Mucosa of gallbladder (tissue), 1 donor: ENCODE measurements around the gene LGALS3BP. TPM values are rescaled to one million over a fixed set of nuclear protein-coding genes. Genes with fewer than 3 reads are reported as not detected.
A peak's percentile ranks its signal among the peaks of the same experiment; 100 is the strongest.
"Not testable (repeated sequence)": the region's sequence is repeated elsewhere in the genome, so short reads cannot be mapped to it uniquely, and the experiment has no call there.

ENCODE experiments used
- DNase-seq: peaks from one replicate; pipeline ENCODE4 v3.0.0-alpha.2; 2020; ENCODE audit warnings: low spot score
- total RNA-seq: library from RNA; stranded (reverse); gene quantifications from one replicate; pipeline ENCODE4 v1.2.1, GENCODE V29; 2021
- donor health status: DM: no; HTN: no; CAD: no.

Gene LGALS3BP
- 761 TPM for total RNA-seq

GRCh38 chr17:78979780-78980623, at the start of gene LGALS3BP:
Gene LGALS3BP (minus strand): TSS chr17:78979923. CDS start chr17:78977191, 2,732 bp downstream.
- DNase-seq = peak; percentile 69

DNA sequence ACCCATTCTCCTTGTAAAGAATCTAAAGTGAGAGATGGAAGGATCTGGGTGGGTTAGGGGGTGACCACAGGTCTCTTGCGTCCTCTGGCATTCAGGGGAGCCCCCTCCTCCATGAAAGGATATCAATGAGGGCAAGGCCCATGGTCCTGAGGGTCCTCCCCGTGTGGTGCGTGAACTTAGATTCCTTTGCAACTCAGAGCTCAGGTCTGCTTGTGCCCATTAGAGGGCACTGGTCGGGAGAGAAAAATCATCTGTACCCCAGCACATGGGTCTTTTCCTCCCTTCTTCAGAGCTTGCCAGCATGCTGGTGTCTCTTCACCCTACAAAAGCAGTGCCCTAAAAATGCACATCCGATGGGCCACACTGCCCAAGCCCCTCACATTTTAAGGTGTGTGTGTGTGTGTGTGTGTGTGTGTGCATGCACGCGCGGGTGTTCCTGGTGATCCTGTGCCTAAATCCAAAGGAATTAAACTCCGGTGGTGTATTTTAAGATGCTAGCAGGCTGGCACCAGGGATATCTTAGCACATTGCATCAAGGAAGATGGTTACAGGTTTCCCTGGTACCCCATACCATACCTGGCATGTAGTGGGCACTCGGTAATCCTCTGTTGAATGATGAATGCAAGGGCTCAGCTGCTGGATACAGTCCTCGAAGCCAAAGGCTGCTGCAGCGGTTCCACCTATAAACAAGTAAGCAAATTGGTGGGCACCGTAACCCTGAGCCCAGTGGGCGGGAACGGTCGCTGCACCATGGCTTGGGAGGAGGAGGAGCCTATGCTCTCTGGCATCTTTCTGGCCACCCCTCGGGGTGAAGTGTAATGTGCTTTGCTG, 49.0 kb upstream of the LGALS3BP start:
- DNase-seq = no peak

GRCh38 chr17:79027925-79028491, 48.3 kb upstream of the LGALS3BP start:
- no peak for DNase-seq

- DNase-seq = no peak
Observed at GRCh38 chr17:79027274-79027924, 47.7 kb upstream of the LGALS3BP start.

GRCh38 chr17:79026376-79027273, 46.9 kb upstream of the LGALS3BP start:
- no peak for DNase-seq

DNA sequence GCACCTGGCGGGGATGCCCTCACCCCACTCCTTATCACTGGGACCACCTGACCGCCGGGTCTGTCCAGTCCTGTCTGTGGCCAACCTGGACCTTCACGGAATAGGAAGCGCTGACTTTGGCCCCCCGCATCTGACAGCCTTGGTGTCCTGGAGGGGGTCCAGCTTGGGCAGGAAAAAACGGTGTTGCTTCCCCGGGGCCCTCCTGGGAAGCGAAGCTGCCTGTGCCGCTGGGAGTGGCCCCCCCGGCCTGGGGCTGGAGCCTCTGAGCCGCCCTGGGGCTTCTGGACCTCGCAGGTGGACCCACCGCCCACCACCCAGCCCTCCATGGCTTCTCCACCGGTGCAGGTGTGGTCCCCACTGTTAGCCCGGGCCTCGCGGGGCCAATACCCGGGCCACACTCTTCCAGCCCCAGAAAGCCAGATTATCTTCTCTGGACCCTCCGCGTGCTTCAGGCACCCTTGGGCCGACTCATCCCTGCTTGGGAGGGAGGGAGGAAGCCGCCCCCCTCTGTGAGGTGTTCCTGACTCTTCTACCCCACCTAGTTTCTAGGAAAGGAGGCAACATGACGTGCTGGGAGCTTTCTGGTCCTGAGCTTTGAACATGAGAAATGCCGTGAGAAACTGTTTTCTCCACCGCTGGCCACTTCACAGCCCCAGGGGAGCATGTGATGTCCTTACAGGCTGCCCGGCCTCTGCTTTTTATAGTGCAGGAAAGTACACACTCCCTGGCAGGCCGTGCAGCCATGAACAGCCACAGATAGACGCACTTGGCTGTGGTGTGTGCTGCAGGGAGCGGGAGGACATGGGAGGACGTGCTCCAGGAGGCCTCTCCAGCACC, 45.4 kb upstream of the LGALS3BP start:
- no peak for DNase-seq

DNA sequence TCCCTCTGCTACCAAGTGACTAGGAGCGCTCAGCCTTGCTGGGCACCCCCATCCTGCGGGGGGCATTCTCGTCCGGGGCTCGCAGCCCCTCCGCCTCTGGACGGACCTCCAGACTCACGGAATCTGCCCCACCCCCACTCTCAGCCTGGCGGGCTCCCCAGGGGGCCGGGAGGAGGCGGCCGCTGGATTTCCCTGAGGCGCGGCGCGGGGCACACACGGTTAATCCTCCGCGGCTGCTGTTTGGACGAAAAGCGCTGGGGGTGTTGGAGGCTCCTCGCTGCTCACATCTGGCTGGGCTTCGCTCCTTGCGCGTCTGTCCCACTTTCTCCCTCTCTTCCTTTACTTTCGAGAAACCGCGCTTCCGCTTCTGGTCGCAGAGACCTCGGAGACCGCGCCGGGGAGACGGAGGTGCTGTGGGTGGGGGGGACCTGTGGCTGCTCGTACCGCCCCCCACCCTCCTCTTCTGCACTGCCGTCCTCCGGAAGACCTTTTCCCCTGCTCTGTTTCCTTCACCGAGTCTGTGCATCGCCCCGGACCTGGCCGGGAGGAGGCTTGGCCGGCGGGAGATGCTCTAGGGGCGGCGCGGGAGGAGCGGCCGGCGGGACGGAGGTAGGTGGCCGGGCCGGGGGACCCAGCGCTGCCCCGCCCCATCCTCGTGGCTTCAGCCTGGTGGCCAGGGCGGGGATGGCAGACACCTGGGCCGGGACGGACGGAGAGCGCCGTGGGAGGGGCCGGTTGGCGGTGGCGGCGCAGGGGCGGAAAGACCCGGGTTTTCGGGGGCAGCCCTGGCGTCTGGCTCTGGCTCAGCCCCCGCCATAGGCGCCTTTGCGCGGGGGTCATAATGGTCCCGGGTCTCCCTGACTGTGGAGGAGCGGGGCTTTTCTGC, 44.4 kb upstream of the LGALS3BP start, which contains the start of gene C1QTNF1:
Gene C1QTNF1, plus strand, starts transcription at position 284 of the 886 bp plus-strand sequence. CDS start 19,800 bp downstream, outside the sequence.
- no peak for DNase-seq

DNA sequence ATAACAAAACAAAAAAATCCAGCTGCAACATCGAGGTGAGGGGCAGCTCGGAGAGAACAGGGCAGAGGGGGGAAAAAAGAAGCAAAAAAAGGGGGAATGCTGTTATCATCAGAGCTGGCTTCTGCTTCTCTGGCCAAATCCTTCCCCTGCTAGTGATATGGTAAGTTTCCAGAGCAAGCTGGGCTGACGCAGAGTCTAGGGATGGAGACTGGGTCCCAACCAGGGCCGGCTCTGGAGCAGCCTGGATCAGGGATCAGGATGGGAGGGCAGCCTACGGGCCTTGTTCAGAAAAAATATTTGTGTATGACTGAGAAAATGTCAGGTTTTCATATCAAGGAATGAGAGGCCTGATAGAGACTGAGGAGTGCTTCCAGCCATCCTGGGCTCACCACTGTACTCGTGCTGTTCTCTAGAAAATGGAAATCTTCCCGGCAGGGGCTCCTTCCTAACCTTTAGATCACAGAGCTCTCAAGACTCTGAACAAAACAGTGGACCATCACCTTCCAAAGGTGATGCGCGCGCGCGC, 43.5 kb upstream of the LGALS3BP start:
- no peak for DNase-seq

DNA sequence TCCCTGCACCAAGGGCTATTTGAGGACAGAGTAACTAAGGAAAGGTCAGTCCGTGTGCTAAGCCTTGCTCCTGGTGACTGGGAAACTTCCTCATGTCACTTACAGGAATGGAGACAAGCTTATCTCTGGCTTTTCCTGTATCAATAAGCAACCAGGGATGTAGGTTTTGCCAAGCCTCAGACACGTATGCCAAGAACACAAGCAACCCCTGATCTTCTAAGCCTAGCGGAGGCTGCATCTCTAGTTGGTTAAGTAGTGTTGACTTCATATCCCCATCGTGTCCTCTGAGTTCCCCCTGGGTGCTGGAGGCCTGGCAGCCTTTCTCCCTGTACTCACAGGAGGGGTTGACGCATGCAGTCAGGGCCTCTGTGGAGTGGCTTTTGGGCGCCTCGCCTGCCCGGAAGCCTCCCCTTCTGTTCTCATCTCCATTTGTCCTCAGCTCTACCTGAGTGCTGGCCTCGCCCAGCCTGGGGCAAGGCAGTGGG, 42.8 kb upstream of the LGALS3BP start:
- DNase-seq = peak; percentile 47

- not testable (repeated sequence) for DNase-seq
Observed at GRCh38 chr17:79021929-79022328, 42.2 kb upstream of the LGALS3BP start.

- no peak for DNase-seq
Observed at GRCh38 chr17:79020631-79021301, 41.0 kb upstream of the LGALS3BP start.

DNA sequence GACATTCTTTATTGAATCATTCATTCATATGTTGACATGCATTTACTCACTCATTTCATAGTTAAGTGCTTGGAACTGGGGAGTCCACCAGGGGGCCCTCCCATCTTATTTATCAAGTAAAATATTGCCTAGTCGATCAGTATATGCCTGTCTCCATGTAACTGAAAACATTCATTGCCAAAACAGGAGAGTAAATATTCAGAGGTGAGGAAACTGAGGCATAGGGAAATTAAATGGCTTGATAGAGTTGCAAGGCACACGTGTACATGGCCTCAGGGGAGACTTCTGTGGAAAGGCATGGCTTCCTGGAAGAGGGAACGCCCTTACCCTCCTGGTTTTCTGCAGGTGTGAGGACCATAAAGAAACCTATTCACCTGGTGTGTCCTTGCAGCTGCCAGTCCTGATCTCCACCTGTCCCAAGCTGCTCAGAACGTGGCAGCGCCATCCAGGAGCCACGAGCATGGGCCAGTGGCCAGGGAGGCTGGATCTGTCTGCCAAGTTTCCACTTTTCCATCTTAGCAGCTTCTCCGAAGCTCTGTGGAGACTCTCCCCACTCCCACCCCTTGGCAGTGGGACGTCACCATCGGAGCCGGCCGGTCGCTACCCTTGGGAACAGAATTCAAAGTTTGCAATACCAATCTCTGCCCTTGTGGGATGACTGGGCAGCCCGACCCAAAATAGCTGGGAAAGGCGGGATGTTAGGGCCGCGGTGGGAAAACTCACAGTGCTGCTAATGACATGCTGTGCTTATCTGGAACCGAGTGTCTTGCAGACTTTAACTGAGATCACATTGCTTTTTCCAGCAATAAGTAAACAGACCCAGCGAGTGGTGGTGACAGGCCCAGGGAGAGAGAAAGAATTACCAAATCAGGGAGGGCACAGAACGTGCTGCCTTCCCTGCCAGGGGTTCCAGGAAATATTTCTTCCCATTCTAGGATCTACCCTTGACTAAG, 40.2 kb upstream of the LGALS3BP start:
- peak; percentile 60 for DNase-seq

GRCh38 chr17:79019261-79019631, 39.5 kb upstream of the LGALS3BP start:
- DNase-seq = no peak

GRCh38 chr17:79018370-79018695, 38.6 kb upstream of the LGALS3BP start:
- no peak for DNase-seq

GRCh38 chr17:79017546-79018369, 38.0 kb upstream of the LGALS3BP start:
- no peak for DNase-seq
